HFFc6 (cell line): ENCODE data around the gene PRDM7. TPM values are rescaled to one million over a fixed set of nuclear protein-coding genes. Genes with fewer than 3 reads are reported as not detected.
A peak's percentile ranks its signal among the peaks of the same experiment; 100 is the strongest.

ENCODE experiments used
- DNase-seq: peaks from one replicate; pipeline ENCODE4 v3.0.0-alpha.2; 2018
- H3K27ac Mint-ChIP-seq: 2 replicates; pipeline ENCODE4 v1.8.0; 2020; ENCODE audit warnings: mild to moderate bottlenecking, mixed read lengths
- H3K27me3 Mint-ChIP-seq: 2 replicates; pipeline ENCODE4 v1.8.0; 2021; ENCODE audit warnings: mild to moderate bottlenecking, moderate library complexity, mixed read lengths; ENCODE audit not compliant: insufficient read depth
- H3K36me3 Mint-ChIP-seq: 2 replicates; pipeline ENCODE4 v1.8.0; 2021; ENCODE audit warnings: low read depth, mixed read lengths
- H3K4me1 Mint-ChIP-seq: 2 replicates; pipeline ENCODE4 v1.8.0; 2020; ENCODE audit warnings: low read depth, mixed read lengths
- H3K4me3 Mint-ChIP-seq: 2 replicates; pipeline ENCODE4 v1.8.0; 2020; ENCODE audit warnings: mild to moderate bottlenecking, moderate library complexity, mixed read lengths
- H3K9me3 Mint-ChIP-seq: 2 replicates; pipeline ENCODE4 v1.8.0; 2020; ENCODE audit warnings: mild to moderate bottlenecking, mixed read lengths
- total RNA-seq, 6 experiments: library from RNA; stranded (reverse); fragmentation: NEBNext Ultra II Directional; extraction: Animal tissue kit (Norgen Biotek cat#: 25700); gene quantifications; 2 replicates in 1 of 6; 3 replicates in 5 of 6; pipeline ENCODE4 v1.2.3, GENCODE V29; 2021
- TF ChIP-seq, protein P1 (sequence below): fragments of 200-600 bp; sonication (generic); IDR thresholded peaks from 2 replicates; pipeline ENCODE4 v1.5.0; 2021; ENCODE audit warnings: antibody characterized with exemption, mild to moderate bottlenecking

The PRDM7 gene
- total RNA-seq, 6 experiments from 2014 or later = not detected

DNA sequence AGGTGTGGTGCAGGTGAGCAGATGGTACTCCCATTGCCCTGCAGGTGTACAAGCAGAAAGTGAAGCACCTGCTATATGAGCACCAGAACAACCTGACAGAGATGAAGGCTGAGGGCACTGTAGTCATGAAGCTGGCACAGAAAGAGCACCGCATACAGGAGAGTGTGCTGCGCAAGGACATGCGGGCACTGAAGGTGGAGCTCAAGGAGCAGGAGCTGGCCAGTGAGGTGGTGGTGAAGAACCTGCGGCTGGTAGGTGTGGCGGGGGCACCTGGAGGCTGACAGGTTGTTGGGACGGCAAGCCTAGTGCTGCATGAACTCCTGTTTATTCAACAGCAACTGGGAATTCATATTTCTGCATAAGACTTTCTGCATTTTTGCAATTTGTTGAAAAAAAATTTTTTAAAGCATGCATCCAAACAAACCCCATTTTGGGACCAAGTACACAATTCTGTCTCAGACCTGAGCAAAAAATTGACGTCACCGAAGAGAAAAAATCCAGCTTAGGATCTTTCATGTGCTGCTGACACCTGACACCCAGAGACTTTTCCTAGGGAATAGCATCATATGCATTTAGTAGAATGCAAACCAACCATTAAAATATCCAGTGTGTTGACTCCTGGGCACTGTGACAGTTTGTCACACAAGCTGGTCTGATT is 44.3 kb downstream of the PRDM7 start:
- DNase-seq = peak; percentile 39
- H3K27ac Mint-ChIP-seq = peak overlapping the region; percentile 84
- H3K9me3 Mint-ChIP-seq = peaks cover 16% of the 10 kb centered on the region
- TF ChIP-seq, protein P1, sequence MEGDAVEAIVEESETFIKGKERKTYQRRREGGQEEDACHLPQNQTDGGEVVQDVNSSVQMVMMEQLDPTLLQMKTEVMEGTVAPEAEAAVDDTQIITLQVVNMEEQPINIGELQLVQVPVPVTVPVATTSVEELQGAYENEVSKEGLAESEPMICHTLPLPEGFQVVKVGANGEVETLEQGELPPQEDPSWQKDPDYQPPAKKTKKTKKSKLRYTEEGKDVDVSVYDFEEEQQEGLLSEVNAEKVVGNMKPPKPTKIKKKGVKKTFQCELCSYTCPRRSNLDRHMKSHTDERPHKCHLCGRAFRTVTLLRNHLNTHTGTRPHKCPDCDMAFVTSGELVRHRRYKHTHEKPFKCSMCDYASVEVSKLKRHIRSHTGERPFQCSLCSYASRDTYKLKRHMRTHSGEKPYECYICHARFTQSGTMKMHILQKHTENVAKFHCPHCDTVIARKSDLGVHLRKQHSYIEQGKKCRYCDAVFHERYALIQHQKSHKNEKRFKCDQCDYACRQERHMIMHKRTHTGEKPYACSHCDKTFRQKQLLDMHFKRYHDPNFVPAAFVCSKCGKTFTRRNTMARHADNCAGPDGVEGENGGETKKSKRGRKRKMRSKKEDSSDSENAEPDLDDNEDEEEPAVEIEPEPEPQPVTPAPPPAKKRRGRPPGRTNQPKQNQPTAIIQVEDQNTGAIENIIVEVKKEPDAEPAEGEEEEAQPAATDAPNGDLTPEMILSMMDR = no peak
- H3K4me3 Mint-ChIP-seq = peak overlapping the region; percentile 73; the same call in 1 of the 2 replicates
- peaks cover 41% of the 10 kb centered on the region for H3K36me3 Mint-ChIP-seq
- H3K4me1 Mint-ChIP-seq = peaks cover 11% of the 10 kb centered on the region; the same call in 1 of the 2 replicates
- H3K27me3 Mint-ChIP-seq = peaks cover 19% of the 10 kb centered on the region

DNA sequence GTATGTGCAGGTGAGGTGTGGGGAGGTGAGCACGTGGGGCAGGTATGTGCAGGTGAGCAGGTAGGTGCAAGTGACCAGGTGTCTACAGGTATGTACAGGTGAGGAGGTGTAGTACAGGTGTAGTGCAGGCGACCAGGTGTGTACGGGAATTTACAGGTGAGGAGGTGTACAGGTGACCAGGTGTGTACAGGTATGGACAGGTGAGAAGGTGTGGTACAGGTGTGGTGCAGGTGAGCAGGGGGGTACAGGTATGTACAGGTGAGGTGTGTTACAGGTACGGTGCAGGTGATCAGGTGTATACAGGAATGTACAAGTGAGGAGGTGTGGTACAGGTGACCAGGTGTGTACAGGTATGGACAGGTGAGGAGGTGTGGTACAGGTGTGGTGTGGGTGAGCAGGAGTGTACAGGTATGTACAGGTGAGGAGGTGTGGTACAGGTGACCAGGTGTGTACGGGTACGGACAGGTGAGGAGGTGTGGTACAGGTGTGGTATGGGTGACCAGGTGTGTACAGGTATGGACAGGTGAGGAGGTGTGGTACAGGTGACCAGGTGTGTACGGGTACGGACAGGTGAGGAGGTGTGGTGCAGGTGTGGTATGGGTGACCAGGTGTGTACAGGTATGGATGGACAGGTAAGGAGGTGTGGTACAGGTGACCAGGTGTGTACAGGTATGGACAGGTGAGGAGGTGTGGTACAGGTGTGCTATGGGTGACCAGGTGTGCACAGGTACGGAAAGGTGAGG is 45.0 kb downstream of the PRDM7 start:
- peaks cover 16% of the 10 kb centered on the region for H3K9me3 Mint-ChIP-seq
- H3K27ac Mint-ChIP-seq = peak overlapping the region; percentile 84
- H3K4me3 Mint-ChIP-seq = peak overlapping the region; percentile 73
- peak; percentile 25 for DNase-seq
- peaks cover 11% of the 10 kb centered on the region; the same call in 1 of the 2 replicates for H3K4me1 Mint-ChIP-seq
- peaks cover 41% of the 10 kb centered on the region for H3K36me3 Mint-ChIP-seq
- peaks cover 19% of the 10 kb centered on the region for H3K27me3 Mint-ChIP-seq
- TF ChIP-seq, protein P1 = no peak

DNA sequence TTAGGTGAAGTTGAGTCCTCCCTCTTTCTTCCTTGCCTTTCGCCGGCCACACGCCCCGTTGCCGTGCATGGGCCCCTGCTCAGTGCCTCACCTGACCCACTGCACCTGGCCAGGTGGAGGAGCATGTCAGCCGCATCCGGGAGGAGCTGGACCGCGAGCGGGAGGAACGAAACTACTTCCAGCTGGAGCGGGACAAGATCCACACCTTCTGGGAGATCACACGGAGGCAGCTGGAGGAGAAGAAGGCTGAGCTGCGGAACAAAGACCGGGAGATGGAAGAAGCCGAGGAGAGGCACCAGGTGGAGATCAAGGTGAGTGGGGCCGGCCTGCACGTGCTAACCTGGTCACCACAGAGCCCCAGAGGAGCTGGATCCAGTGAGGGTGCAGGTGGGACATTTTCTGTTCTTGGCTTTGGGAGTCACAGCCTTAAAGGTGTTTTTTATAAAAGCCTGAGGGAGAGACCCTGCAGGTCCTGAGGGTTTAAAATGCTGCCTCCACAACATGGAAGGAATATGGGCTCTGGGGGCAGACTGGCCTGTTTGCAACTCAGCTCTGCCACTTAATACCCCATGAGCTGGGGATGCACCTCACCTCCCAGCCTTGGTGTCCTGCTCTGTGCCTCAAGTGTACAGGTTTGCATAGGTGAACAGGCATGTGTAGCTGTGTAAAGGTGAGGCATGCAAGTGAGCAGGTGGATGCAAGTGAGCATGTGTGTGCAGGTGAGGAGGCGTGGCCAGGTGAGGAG is 45.8 kb downstream of the PRDM7 start:
- peaks cover 16% of the 10 kb centered on the region for H3K9me3 Mint-ChIP-seq
- peaks cover 33% of the 10 kb centered on the region for H3K36me3 Mint-ChIP-seq
- H3K27me3 Mint-ChIP-seq = peaks cover 19% of the 10 kb centered on the region
- TF ChIP-seq, protein P1 = no peak
- peak overlapping the region; percentile 73 for H3K4me3 Mint-ChIP-seq
- H3K27ac Mint-ChIP-seq = peak overlapping the region; percentile 36; the same call in 1 of the 2 replicates
- peaks cover 11% of the 10 kb centered on the region; the same call in 1 of the 2 replicates for H3K4me1 Mint-ChIP-seq
- DNase-seq = no peak

DNA sequence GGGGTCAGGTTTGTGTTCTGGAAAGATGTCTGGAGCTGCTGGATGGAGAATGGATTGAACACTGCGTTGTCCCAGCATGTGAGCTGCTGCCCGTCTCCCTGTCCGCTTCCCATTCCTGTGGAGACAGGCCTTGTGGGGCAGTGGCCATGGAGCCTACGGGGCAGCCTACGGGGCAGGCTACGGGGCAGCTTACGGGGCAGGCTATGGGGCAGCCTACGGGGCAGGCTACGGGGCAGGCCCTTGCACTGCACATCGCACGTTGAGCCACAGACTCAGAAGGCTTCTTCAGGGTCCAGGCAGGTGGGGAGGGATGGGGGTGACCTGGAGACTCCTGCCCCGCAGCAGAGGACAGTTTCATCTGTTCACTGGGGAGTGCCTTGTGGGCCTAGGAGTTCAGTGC is 48.1 kb downstream of the PRDM7 start:
- no peak for DNase-seq
- Mint-ChIP-seq H3K9me3 (peaks cover 16% of the 10 kb centered on the region), H3K27me3 (peaks cover 19% of the 10 kb centered on the region), H3K36me3 (peaks cover 24% of the 10 kb centered on the region), H3K4me3 (no peak overlapping the region), H3K4me1 (peaks cover 11% of the 10 kb centered on the region; the same call in 1 of the 2 replicates), H3K27ac (no peak overlapping the region)
- TF ChIP-seq, protein P1 = no peak

DNA sequence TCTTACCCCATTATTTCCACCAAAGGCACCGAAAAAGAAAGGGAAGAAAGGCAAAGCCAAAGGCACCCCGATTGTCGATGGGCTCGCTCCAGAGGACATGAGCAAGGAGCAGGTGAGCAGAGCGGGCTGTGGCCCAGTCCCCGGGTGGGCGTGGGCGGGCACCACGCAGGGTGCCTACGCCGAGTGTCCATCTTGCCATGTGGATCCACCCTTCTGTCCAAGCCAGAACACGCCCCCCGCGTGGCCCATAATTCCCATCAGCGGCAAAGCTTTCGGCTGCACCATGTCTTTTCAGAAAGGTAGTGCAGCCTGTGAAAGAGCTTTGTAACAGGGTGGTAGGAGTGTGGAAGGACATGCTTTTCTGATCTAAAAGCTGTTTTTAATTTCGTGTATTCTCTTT is 49.5 kb downstream of the PRDM7 start:
- peaks cover 19% of the 10 kb centered on the region for H3K36me3 Mint-ChIP-seq
- H3K27me3 Mint-ChIP-seq = peaks cover 17% of the 10 kb centered on the region
- DNase-seq = no peak
- TF ChIP-seq, protein P1 = no peak
- H3K4me3 Mint-ChIP-seq = no peak overlapping the region
- H3K27ac Mint-ChIP-seq = no peak overlapping the region
- H3K4me1 Mint-ChIP-seq = peaks cover 18% of the 10 kb centered on the region
- H3K9me3 Mint-ChIP-seq = peaks cover 16% of the 10 kb centered on the region
